Heart left ventricle (tissue), 13 donors: ENCODE data around the gene ADCY5.

Source experiments
- CTCF ChIP-seq, 12 donors: fragments of 200-600 bp; sonication (generic) in 4 of 12; IDR thresholded peaks; one replicate each; pipeline versions ENCODE4 v1.5.0 to v1.8.0; 2018 to 2022; ENCODE audit warnings: antibody characterized with exemption in 12 of 12, mild to moderate bottlenecking in 5 of 12
- POLR2A ChIP-seq, 2 donors: fragments of 450-650 bp; IDR thresholded peaks; one replicate each; pipeline ENCODE4 v1.6.1; 2017; ENCODE audit warnings: antibody characterized with exemption in 2 of 2, mild to moderate bottlenecking in 2 of 2, moderate library complexity in 2 of 2
- donor health status: ischemic (EF 13 %, LVEDD 7.1; RV severe dilation, severe dysfunction).
- donor health status: DM: no; HTN: yes; CAD: no.
- donor health status: DM: no; HTN: no; CAD: no.
- donor health status: ischemic (EF 25% LVEDD 6.9; RV normal size, moderate dysfunction).
- donor health status: ischemic (EF 25% LVEDD 5.7; RV mildly dilated, moderate dysfunction).
- donor health status: ischemic (EF 35%, LVEDD 5.7; RV mildly dilated, moderate dysfunction).
- donor health status: nonischemic (EF 11% LVEDD 7.7; RV severe dilation, severe dysfunction).
- donor health status: DM: yes; HTN: yes; CAD: no.
- donor health status: PGD.
- donor health status: ischemic (EF 29% LVEDD 5.4; RV normal size, mild dysfunction).
- donor health status: nonischemic (EF 23%, LVEDD 6.1; RV moderate dilation, normal function).

GRCh38 chr3:123421353-123422174, 27.3 kb downstream of the ADCY5 start:
- TF ChIP-seq CTCF (IDR thresholded peaks at IDR 0.05) (no peak), POLR2A (IDR thresholded peaks at IDR 0.05) (no peak)
